ENCODE results near the gene DCXR. TPM values are rescaled to one million over a fixed set of nuclear protein-coding genes. Genes with fewer than 3 reads are reported as not detected.

DCXR gene
- total and polyA plus RNA-seq, 2 of the 13 experiments (the other 11 are each of a cell fraction or from before 2014, with no cell fraction given): 287 to 311 TPM

GRCh38 chr17:82045936-82046484, 8.5 kb upstream of the DCXR start (continued):
- TF ChIP-seq ZNF407 (CRISPR knock-in tag; IDR thresholded peaks at IDR 0.05; ENCODE audit: not compliant biosample characterization) (no peak), ZBTB8A (CRISPR knock-in tag; IDR thresholded peaks at IDR 0.05; ENCODE audit: borderline replicate concordance, low read depth) (no peak), TSC22D2 (CRISPR knock-in tag; IDR thresholded peaks at IDR 0.05; ENCODE audit: borderline replicate concordance) (no peak), MZF1 (CRISPR knock-in tag; IDR thresholded peaks at IDR 0.05; ENCODE audit: borderline replicate concordance) (no peak), POLR2A (IDR thresholded peaks at IDR 0.05; ENCODE audit: insufficient read depth in 1 of 2, low read depth in 2 of 2, low read length in 2 of 2) (peak in 1 of 2 experiments; percentile 47; a peak in 1 of 4 replicates), PITX1 (CRISPR knock-in tag; IDR thresholded peaks at IDR 0.05) (no peak), RNF219 (CRISPR knock-in tag; IDR thresholded peaks at IDR 0.05) (no peak), ZBTB38 (CRISPR knock-in tag; IDR thresholded peaks at IDR 0.05) (peak; percentile 68; the same call in 1 of the 2 replicates), MAX (IDR thresholded peaks at IDR 0.05) (peak; percentile 61), GATA4 (IDR thresholded peaks at IDR 0.05; ENCODE audit: borderline replicate concordance, low read depth) (no peak), RBFOX2 (IDR thresholded peaks at IDR 0.05; ENCODE audit: low read depth, low read length) (0 out of 2 replicates have a peak, but pooled peaks have one; percentile 7)
